HepG2 (cell line): Measurements from ENCODE around the gene ZNF48. TPM values are rescaled to one million over a fixed set of nuclear protein-coding genes. Genes with fewer than 3 reads are reported as not detected.

Experiments used
- CHCHD3 ChIP-seq: sonication (generic); formaldehyde crosslinking; IDR thresholded peaks from 2 replicates; pipeline ENCODE4 v1.8.0; 2022; ENCODE audit warnings: mild to moderate bottlenecking, missing genetic modification reagents, moderate library complexity
- KMT2A ChIP-seq: sonication (generic); formaldehyde crosslinking; IDR thresholded peaks from 2 replicates; pipeline ENCODE4 v1.4.0; 2020; ENCODE audit warnings: missing genetic modification reagents
- MAFG ChIP-seq: sonication (generic); formaldehyde crosslinking; IDR thresholded peaks from 2 replicates; pipeline ENCODE4 v1.5.1; 2020; ENCODE audit warnings: mild to moderate bottlenecking, missing genetic modification reagents
- RAD21 ChIP-seq: fragments of 450-650 bp; formaldehyde crosslinking; IDR thresholded peaks from 2 replicates; pipeline ENCODE4 v1.5.0; 2020; ENCODE audit warnings: mild to moderate bottlenecking
- REPIN1 ChIP-seq: sonication (generic); formaldehyde crosslinking; IDR thresholded peaks from 2 replicates; pipeline ENCODE4 v1.8.0; 2022; ENCODE audit warnings: missing genetic modification reagents, low read depth, mild to moderate bottlenecking, borderline replicate concordance
- RXRA ChIP-seq: sonication (generic); formaldehyde crosslinking; IDR thresholded peaks from 2 replicates; pipeline ENCODE4 v1.5.1; 2020; ENCODE audit warnings: missing genetic modification reagents
- TFAP4 ChIP-seq: sonication (generic); IDR thresholded peaks from 2 replicates; pipeline ENCODE4 v1.6.1; 2016; ENCODE audit warnings: low read depth, borderline replicate concordance
- THAP7 ChIP-seq: sonication (generic); formaldehyde crosslinking; IDR thresholded peaks from 2 replicates; pipeline ENCODE4 v1.8.1; 2023; ENCODE audit warnings: mild to moderate bottlenecking, missing genetic modification reagents
- UBTF ChIP-seq: sonication (generic); formaldehyde crosslinking; IDR thresholded peaks from 2 replicates; pipeline ENCODE4 v1.4.0; 2020; ENCODE audit warnings: mild to moderate bottlenecking, missing genetic modification reagents
- ZNF33B ChIP-seq: sonication (generic); formaldehyde crosslinking; IDR thresholded peaks from 2 replicates; pipeline ENCODE4 v1.5.1; 2020; ENCODE audit warnings: mild to moderate bottlenecking, missing genetic modification reagents
- ZNF747 ChIP-seq: sonication (generic); formaldehyde crosslinking; IDR thresholded peaks from 2 replicates; pipeline ENCODE4 v1.8.1; 2023; ENCODE audit warnings: missing genetic modification reagents, mild to moderate bottlenecking, borderline replicate concordance
- ZNF761 ChIP-seq: sonication (generic); formaldehyde crosslinking; conservative IDR thresholded peaks from 2 replicates; pipeline ENCODE4 v1.4.0; 2020; ENCODE audit warnings: mild to moderate bottlenecking, missing genetic modification reagents
- polyA plus RNA-seq, 8 experiments: library from polyadenylated mRNA; depleted of rRNA in 3 of 8; stranded (reverse) in 7 of 8; unstranded in 1 of 8; fragments of >200 nt; fragmentation: Illumina TruSeq in 4 of 8; extraction: Trizol in 4 of 8; gene quantifications; 2 replicates each; pipeline versions ENCODE4 v1.2.1 to v1.2.3, GENCODE V29; 2011 to 2016; ENCODE audit warnings: low read depth in 4 of 8, missing spikeins in 1 of 8, mixed read lengths in 1 of 8; ENCODE audit not compliant: insufficient read depth in 1 of 8
- total RNA-seq, 5 experiments: library from RNA; depleted of rRNA; stranded (reverse); fragments of >200 nt; fragmentation: Illumina TruSeq; extraction: Trizol; gene quantifications; 2 replicates each; pipeline ENCODE4 v1.2.3, GENCODE V29; 2016; ENCODE audit warnings: low read depth in 1 of 5
- TF ChIP-seq, protein P1 (sequence below): sonication (generic); formaldehyde crosslinking; IDR thresholded peaks from 2 replicates; pipeline ENCODE4 v1.4.0; 2020; ENCODE audit warnings: mild to moderate bottlenecking, missing genetic modification reagents
- TF ChIP-seq, protein P2 (sequence below): IDR thresholded peaks from 2 replicates; pipeline ENCODE4 v1.6.1; 2018; ENCODE audit warnings: missing genetic modification reagents
- TF ChIP-seq, protein P3 (sequence below), 2 experiments: IDR thresholded peaks; 2 replicates each; pipeline ENCODE4 v1.6.1; 2011 to 2012; ENCODE audit warnings: low read length in 2 of 2, borderline replicate concordance in 1 of 2, low read depth in 1 of 2, mild to moderate bottlenecking in 1 of 2, moderate library complexity in 1 of 2
- TF ChIP-seq, protein P4 (sequence below): sonication (generic); formaldehyde crosslinking; conservative IDR thresholded peaks from 2 replicates; pipeline ENCODE4 v1.8.1; 2023; ENCODE audit warnings: missing genetic modification reagents
- TF ChIP-seq, protein P5 (sequence below): IDR thresholded peaks from 2 replicates; pipeline ENCODE4 v1.6.1; 2016; ENCODE audit warnings: mild to moderate bottlenecking, missing biosample characterization, missing genetic modification reagents

Gene ZNF48
- total and polyA plus RNA-seq, 2 of the 13 experiments (the other 11 are each of a cell fraction or from before 2014, with no cell fraction given), result 9.9 to 12.3 TPM

- TF ChIP-seq THAP7 (CRISPR knock-in tag) (0 out of 2 replicates have a peak, but pooled peaks have one; percentile 11), ZNF761 (no peak), KMT2A (CRISPR knock-in tag) (no peak), RAD21 (CRISPR knock-in tag) (peak; percentile 54; the same call in 1 of the 2 replicates), CHCHD3 (CRISPR knock-in tag) (no peak), MAFG (CRISPR knock-in tag) (no peak), REPIN1 (peak; percentile 24; the same call in 1 of the 2 replicates), ZNF33B (CRISPR knock-in tag) (no peak), RXRA (peak; percentile 45; the same call in 1 of the 2 replicates), UBTF (CRISPR knock-in tag) (peak; percentile 53; the same call in 1 of the 2 replicates), ZNF747 (CRISPR knock-in tag) (no peak), TFAP4 (peak; percentile 94; the same call in 1 of the 2 replicates)
- TF ChIP-seq, protein P1, sequence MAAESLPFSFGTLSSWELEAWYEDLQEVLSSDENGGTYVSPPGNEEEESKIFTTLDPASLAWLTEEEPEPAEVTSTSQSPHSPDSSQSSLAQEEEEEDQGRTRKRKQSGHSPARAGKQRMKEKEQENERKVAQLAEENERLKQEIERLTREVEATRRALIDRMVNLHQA (CRISPR knock-in tag), result no peak
- TF ChIP-seq, protein P2, sequence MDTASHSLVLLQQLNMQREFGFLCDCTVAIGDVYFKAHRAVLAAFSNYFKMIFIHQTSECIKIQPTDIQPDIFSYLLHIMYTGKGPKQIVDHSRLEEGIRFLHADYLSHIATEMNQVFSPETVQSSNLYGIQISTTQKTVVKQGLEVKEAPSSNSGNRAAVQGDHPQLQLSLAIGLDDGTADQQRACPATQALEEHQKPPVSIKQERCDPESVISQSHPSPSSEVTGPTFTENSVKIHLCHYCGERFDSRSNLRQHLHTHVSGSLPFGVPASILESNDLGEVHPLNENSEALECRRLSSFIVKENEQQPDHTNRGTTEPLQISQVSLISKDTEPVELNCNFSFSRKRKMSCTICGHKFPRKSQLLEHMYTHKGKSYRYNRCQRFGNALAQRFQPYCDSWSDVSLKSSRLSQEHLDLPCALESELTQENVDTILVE, result peak; percentile 75; the same call in 1 of the 2 replicates
- TF ChIP-seq, protein P3, sequence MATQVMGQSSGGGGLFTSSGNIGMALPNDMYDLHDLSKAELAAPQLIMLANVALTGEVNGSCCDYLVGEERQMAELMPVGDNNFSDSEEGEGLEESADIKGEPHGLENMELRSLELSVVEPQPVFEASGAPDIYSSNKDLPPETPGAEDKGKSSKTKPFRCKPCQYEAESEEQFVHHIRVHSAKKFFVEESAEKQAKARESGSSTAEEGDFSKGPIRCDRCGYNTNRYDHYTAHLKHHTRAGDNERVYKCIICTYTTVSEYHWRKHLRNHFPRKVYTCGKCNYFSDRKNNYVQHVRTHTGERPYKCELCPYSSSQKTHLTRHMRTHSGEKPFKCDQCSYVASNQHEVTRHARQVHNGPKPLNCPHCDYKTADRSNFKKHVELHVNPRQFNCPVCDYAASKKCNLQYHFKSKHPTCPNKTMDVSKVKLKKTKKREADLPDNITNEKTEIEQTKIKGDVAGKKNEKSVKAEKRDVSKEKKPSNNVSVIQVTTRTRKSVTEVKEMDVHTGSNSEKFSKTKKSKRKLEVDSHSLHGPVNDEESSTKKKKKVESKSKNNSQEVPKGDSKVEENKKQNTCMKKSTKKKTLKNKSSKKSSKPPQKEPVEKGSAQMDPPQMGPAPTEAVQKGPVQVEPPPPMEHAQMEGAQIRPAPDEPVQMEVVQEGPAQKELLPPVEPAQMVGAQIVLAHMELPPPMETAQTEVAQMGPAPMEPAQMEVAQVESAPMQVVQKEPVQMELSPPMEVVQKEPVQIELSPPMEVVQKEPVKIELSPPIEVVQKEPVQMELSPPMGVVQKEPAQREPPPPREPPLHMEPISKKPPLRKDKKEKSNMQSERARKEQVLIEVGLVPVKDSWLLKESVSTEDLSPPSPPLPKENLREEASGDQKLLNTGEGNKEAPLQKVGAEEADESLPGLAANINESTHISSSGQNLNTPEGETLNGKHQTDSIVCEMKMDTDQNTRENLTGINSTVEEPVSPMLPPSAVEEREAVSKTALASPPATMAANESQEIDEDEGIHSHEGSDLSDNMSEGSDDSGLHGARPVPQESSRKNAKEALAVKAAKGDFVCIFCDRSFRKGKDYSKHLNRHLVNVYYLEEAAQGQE (IDR thresholded peaks at IDR 0.05; ENCODE audit: borderline replicate concordance in 1 of 2, low read depth in 1 of 2, low read length in 2 of 2), result peak in 1 of 2 experiments; percentile 14; a peak in 1 of 4 replicates
- TF ChIP-seq, protein P4, sequence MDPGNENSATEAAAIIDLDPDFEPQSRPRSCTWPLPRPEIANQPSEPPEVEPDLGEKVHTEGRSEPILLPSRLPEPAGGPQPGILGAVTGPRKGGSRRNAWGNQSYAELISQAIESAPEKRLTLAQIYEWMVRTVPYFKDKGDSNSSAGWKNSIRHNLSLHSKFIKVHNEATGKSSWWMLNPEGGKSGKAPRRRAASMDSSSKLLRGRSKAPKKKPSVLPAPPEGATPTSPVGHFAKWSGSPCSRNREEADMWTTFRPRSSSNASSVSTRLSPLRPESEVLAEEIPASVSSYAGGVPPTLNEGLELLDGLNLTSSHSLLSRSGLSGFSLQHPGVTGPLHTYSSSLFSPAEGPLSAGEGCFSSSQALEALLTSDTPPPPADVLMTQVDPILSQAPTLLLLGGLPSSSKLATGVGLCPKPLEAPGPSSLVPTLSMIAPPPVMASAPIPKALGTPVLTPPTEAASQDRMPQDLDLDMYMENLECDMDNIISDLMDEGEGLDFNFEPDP (CRISPR knock-in tag), result 0 out of 2 replicates have a peak, but pooled peaks have one; percentile 92
- TF ChIP-seq, protein P5, sequence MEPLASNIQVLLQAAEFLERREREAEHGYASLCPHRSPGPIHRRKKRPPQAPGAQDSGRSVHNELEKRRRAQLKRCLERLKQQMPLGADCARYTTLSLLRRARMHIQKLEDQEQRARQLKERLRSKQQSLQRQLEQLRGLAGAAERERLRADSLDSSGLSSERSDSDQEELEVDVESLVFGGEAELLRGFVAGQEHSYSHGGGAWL (CRISPR knock-in tag), result no peak
Observed at GRCh38 chr16:30401768-30402425, 6.7 kb downstream of the ZNF48 start (continued).
